Measurements from ENCODE around the gene SMARCD3.

SMARCD3 gene

DNA sequence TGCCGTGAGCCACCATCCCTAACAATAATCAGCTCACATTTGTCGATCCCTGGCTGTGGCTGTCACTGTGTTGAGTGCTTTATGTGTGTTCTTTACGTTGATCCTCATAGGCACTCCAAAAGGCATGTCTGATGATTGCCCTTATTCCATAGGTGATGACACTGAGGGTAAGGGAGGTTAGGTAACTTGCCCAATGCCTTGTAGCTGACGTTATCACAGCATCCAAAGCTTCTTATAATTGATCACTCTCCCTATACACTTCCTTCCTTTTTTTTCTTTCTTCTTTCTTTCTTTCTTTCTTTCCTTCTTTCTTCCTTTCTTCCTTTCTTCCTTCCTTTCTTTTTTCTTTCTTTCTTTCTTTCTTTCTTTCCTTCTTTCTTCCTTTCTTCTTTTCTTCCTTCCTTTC, 41.9 kb upstream of the SMARCD3 start:
- no peak overlapping the region for H3K9ac ChIP-seq (ENCODE audit: low read length)
- 0 out of 2 replicates have a peak, but pooled peaks cover 3% of the 10 kb centered on the region for H3K4me1 ChIP-seq (ENCODE audit: low read length)
- no peaks in the 10 kb centered on the region for H3K9me3 ChIP-seq (ENCODE audit: insufficient read depth, low read length)
- H3K4me2 ChIP-seq (ENCODE audit: low read length): no peak overlapping the region
- no peak overlapping the region for H2AFZ ChIP-seq (ENCODE audit: low read depth, low read length)
- TF ChIP-seq, protein P1, sequence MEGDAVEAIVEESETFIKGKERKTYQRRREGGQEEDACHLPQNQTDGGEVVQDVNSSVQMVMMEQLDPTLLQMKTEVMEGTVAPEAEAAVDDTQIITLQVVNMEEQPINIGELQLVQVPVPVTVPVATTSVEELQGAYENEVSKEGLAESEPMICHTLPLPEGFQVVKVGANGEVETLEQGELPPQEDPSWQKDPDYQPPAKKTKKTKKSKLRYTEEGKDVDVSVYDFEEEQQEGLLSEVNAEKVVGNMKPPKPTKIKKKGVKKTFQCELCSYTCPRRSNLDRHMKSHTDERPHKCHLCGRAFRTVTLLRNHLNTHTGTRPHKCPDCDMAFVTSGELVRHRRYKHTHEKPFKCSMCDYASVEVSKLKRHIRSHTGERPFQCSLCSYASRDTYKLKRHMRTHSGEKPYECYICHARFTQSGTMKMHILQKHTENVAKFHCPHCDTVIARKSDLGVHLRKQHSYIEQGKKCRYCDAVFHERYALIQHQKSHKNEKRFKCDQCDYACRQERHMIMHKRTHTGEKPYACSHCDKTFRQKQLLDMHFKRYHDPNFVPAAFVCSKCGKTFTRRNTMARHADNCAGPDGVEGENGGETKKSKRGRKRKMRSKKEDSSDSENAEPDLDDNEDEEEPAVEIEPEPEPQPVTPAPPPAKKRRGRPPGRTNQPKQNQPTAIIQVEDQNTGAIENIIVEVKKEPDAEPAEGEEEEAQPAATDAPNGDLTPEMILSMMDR (IDR thresholded peaks at IDR 0.05; ENCODE audit: low read depth, low read length): no peak
- TF ChIP-seq EZH2phosphoT487 (IDR thresholded peaks at IDR 0.05; ENCODE audit: low read depth): no peak
- no peak overlapping the region for H3K27ac ChIP-seq (ENCODE audit: low read length)
- H3K27me3 ChIP-seq (ENCODE audit: low read depth, low read length): peaks cover 49% of the 10 kb centered on the region
- H4K20me1 ChIP-seq (ENCODE audit: insufficient read depth, low read length): no peaks in the 10 kb centered on the region
- no peaks in the 10 kb centered on the region for H3K36me3 ChIP-seq (replicated peaks; ENCODE audit: low read depth, low read length)
- H3K79me2 ChIP-seq (ENCODE audit: low read length): no peaks in the 10 kb centered on the region
- H3K4me3 ChIP-seq (ENCODE audit: low read length): no peak overlapping the region

DNA sequence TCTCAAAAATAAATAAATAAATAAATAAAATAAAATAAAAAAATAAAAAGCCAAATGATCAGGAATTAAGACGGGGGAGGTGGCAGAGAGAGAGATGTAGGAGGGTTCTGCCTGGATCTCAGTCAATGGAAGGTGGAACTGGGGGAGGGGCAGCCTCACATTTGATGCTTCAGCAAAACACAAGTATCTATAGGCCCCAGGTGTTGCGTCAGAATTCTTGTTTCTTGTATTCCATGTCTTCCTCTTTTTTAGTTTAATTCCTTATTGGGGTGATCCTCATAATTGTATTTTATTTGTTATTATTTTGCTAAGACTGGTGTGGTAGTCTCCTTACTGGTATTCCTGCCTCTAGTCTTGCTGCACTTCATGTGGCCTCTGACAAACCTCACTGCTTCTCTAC, 41.4 kb upstream of the SMARCD3 start:
- H3K9ac ChIP-seq (ENCODE audit: low read length): no peak overlapping the region
- H3K79me2 ChIP-seq (ENCODE audit: low read length): no peaks in the 10 kb centered on the region
- no peaks in the 10 kb centered on the region for H3K9me3 ChIP-seq (ENCODE audit: insufficient read depth, low read length)
- peaks cover 50% of the 10 kb centered on the region for H3K27me3 ChIP-seq (ENCODE audit: low read depth, low read length)
- H3K4me3 ChIP-seq (ENCODE audit: low read length): no peak overlapping the region
- no peaks in the 10 kb centered on the region for H3K36me3 ChIP-seq (replicated peaks; ENCODE audit: low read depth, low read length)
- no peaks in the 10 kb centered on the region for H4K20me1 ChIP-seq (ENCODE audit: insufficient read depth, low read length)
- TF ChIP-seq, protein P1 (IDR thresholded peaks at IDR 0.05; ENCODE audit: low read depth, low read length): no peak
- TF ChIP-seq EZH2phosphoT487 (IDR thresholded peaks at IDR 0.05; ENCODE audit: low read depth): no peak
- H3K27ac ChIP-seq (ENCODE audit: low read length): no peak overlapping the region
- 0 out of 2 replicates have a peak, but pooled peaks cover 3% of the 10 kb centered on the region for H3K4me1 ChIP-seq (ENCODE audit: low read length)
- no peak overlapping the region for H3K4me2 ChIP-seq (ENCODE audit: low read length)
- no peak overlapping the region for H2AFZ ChIP-seq (ENCODE audit: low read depth, low read length)

DNA sequence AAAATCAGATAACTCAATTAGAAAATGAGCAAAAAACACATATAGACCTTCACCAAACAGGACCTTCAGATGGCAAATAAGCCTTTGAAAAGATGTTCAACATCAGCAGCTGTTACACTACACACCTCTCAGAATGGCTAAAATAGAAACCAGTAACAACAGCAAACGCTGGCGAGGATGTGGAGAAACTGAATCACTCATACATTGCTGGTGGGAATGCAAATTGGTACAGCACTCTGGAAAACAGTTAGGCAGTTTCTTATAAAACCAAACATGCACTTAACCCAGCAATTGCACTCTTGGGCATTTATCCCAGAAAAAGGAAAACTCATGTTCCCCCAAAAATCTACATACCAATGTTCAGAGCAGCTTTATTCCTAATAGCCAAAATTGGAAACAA, 37.7 kb upstream of the SMARCD3 start:
- no peak overlapping the region for H3K27ac ChIP-seq (ENCODE audit: low read length)
- no peak overlapping the region for H3K9ac ChIP-seq (ENCODE audit: low read length)
- no peak overlapping the region for H3K4me2 ChIP-seq (ENCODE audit: low read length)
- H3K27me3 ChIP-seq (ENCODE audit: low read depth, low read length): peaks cover 50% of the 10 kb centered on the region
- H4K20me1 ChIP-seq (ENCODE audit: insufficient read depth, low read length): no peaks in the 10 kb centered on the region
- no peak overlapping the region for H3K4me3 ChIP-seq (ENCODE audit: low read length)
- H3K4me1 ChIP-seq (ENCODE audit: low read length): 0 out of 2 replicates have a peak, but pooled peaks cover 3% of the 10 kb centered on the region
- no peaks in the 10 kb centered on the region for H3K79me2 ChIP-seq (ENCODE audit: low read length)
- H3K9me3 ChIP-seq (ENCODE audit: insufficient read depth, low read length): no peaks in the 10 kb centered on the region
- H3K36me3 ChIP-seq (replicated peaks; ENCODE audit: low read depth, low read length): no peaks in the 10 kb centered on the region
- H2AFZ ChIP-seq (ENCODE audit: low read depth, low read length): no peak overlapping the region
- TF ChIP-seq, protein P1 (IDR thresholded peaks at IDR 0.05; ENCODE audit: low read depth, low read length): no peak
- TF ChIP-seq EZH2phosphoT487 (IDR thresholded peaks at IDR 0.05; ENCODE audit: low read depth): no peak

DNA sequence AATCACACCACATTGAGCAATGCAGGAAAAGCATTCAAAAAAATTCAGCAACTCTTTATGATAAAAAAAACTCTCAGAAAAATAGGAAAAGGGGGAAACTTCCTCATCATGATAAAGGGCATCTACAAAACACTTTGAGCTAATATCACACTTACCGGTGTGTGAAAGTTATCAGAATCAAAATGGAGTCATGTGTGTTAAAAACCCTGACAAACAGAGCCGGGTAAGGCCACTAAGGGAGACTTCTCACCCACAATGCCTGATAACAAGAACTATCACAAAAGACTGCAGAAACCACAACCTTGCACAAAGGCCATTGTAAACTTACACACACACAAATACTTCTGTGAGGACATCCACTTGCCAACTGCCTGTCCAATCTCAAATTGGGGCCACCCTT, 34.8 kb upstream of the SMARCD3 start:
- Histone ChIP-seq H3K9ac (ENCODE audit: low read length) (no peak overlapping the region), H2AFZ (ENCODE audit: low read depth, low read length) (no peak overlapping the region), H3K4me3 (ENCODE audit: low read length) (no peak overlapping the region), H3K4me1 (ENCODE audit: low read length) (0 out of 2 replicates have a peak, but pooled peaks cover 3% of the 10 kb centered on the region), H3K9me3 (ENCODE audit: insufficient read depth, low read length) (no peaks in the 10 kb centered on the region), H4K20me1 (ENCODE audit: insufficient read depth, low read length) (no peaks in the 10 kb centered on the region), H3K27ac (ENCODE audit: low read length) (no peak overlapping the region), H3K4me2 (ENCODE audit: low read length) (no peak overlapping the region), H3K36me3 (replicated peaks; ENCODE audit: low read depth, low read length) (no peaks in the 10 kb centered on the region), H3K27me3 (ENCODE audit: low read depth, low read length) (peaks cover 44% of the 10 kb centered on the region), H3K79me2 (ENCODE audit: low read length) (no peaks in the 10 kb centered on the region)
- no peak for TF ChIP-seq EZH2phosphoT487 (IDR thresholded peaks at IDR 0.05; ENCODE audit: low read depth)
- TF ChIP-seq, protein P1 (IDR thresholded peaks at IDR 0.05; ENCODE audit: low read depth, low read length): no peak

All from OCI-LY3 (cell line).